NOMO-1 treated with dmso at 0.1 percent for 144 hours (cell line): ENCODE results near the gene SLC16A4.
A peak's percentile ranks its signal among the peaks of the same experiment; 100 is the strongest.

Source experiments
- DNase-seq: peaks from one replicate; lab custom pipeline; 2025; ENCODE audit not compliant: unreplicated experiment; lab: John Stamatoyannopoulos, UW

Gene SLC16A4

DNA sequence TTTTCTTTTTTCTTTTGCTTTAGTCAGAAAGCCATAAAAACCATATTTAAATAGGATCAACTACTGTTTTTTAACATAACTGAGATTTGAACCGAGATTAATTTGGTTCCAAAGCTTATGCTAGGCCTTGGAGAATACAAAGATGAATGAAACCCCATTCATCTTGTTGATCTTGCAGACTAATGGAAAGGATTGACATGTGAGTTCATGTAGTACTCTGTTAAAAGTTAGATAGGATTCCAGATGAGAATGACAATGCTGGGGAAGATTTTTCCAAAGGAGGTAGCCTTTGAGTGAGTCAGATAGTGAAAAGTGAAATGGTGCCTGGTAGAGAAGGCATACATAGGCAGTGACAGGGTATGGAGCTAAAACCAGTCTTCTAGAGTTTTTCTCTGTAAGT lies 29.0 kb downstream of the SLC16A4 start:
- no peak for DNase-seq

DNA sequence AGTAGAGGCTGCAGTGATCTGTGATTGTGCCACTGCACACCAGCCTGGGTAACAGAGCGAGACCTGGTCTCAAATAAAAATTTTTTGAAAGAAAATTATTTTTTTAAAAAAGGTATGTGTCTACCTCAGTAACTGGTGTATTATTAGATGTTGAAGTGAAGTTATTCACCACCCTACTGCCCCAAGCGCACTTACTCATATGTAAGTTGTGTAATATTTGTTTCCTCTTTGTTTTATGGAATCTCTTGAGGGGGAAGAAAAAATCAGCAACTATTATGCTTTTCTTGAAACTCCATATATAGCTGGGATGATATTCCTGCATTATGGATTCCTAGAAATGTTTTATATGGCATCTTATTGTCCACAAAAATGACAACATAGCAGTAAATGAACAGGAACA lies 30.4 kb downstream of the SLC16A4 start:
- DNase-seq: peak; percentile 5

DNA sequence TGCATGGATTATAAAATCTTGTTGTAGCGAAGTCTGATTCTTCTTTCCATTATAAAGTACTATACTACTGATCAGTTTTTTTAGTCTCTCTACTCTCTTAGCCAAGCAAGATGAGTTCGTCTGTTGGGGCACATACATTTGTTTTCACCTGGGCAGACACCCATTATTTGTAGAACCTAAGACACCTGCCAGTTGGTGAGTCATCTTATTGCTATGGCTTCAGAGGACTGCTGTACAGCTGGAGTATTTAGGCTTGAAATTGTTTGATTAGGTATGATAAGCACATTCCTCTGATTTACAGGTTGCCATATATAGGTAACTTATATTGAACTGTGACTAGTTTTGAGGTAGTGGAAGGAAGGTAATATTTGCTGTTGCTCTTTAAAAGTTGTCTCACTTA lies 34.4 kb downstream of the SLC16A4 start:
- DNase-seq: no peak

DNA sequence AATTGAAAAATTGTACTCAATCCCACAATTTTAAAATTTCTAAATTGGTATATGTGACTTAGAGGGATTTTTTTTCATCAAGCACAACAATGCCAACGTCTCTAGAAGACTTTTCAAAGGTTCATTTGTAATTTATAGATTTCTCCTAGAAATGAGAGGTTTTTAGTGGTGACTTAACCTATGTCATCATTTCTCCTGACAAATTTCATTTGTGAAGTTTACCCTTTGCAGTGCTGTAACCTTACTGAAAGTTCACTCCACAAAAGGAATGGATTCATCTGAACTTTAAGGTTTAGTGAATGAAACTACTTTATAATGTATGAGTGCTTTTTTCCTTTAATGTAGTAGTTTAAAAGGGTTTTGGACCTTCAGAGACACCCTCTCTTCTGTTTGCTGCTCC lies 35.5 kb downstream of the SLC16A4 start:
- no peak for DNase-seq

DNA sequence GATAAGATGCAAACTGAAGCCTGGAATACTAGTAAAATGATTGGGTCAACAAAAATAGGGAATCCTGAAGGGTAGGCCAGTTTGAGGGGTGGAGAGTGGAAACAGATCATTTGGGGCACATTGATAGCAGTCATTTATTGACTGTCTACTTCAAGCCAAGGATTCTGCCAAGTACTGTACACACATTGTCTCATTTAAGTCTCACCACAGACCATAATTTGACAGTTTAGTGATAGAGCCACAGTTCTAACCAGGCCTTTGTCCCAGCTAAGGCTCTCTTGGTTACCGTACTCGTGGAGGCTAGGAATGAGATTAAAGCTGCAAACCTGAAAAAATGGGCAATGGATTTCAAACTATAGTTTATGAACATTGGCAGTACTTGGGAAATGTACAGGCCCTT lies 40.5 kb downstream of the SLC16A4 start:
- DNase-seq: no peak

DNA sequence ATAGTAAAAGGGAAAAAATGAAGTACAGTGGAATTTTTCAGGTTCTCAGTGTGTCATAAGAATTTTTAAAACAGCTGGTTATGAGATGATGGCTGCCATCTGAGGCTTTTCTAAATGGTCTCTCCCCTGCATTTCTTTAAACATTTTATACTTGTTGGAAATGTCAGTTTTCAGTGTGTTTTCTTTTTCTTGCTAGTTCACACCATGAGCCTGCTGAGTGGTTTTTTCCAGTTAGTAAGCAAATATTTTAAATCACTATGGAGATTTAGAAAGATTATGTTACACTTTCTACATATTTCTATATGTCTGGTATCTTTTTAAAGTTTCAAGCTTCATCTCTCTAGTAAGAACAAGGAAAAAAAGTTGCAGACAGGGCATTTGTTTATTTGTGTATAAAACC lies 42.1 kb downstream of the SLC16A4 start:
- no peak for DNase-seq

DNA sequence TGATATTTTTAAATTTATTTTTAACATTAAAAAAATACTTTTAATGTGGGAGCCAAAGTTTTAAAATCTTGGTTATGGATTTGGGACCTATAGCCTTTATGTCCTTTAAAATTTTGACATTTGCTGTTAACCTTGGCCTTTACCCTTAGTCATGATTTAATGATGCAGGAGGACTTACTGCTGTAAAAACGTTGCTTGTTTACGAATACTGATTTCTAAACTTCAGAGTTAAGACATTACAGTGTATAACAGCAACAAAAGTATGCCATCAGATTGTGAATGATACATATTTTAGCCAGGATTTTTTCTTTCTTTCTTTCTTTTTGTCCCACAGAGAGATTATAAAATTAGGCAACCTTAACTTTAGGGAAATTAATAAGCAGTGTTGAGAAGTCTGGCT lies 42.8 kb downstream of the SLC16A4 start:
- no peak for DNase-seq

DNA sequence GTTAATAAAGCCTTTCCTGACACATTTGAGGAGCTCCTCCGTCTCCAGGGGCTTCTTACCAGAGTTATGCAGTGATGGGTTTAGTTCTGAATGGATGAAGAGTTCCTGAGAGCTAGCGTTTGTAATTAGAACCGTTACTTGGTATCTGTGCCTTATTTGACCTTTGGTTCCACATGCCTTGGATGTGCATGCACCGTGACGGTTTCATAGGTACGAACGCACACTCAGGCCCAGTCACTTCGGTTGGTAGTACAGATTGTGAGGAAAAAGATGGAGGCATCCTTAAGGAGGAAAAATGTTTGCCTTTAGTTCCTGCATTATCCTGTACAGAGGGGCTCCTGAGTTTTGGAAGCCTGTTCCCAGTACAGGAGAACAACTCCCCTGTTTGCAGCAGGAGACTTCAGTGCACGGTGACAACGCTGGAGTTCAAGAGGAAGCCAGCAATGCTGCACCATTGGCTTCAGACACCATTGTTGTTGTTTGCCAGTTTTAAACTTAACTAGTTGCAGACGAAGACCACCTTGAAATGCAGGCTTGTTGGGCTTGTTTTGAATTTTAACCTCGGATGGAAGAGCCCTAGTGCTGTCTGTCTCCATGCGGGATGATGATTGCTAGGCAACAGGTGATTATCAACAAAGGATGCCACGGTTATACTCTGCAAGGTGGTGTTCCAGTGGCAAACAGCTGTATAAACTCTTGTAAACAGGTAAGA lies 43.5 kb downstream of the SLC16A4 start:
- DNase-seq: no peak

DNA sequence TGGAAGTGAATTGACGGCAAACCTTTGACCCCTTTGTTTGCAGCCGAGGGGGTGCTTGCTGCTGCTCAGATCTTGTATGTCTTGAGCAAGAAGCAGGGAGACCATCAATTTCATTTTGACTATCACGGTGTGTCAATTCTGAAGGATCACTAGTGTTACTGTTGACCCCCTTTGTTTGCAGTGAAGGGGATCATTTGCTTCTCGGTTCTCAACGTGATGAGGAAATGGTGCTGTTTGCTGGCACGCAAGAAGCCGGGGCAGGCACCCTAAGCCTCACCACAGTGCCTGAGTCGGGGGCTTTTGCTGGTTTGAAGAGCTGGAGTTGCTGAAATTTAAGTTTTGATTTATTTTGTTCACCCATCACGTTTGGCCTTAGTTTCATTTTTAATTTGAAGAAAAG lies 44.1 kb downstream of the SLC16A4 start:
- no peak for DNase-seq

DNA sequence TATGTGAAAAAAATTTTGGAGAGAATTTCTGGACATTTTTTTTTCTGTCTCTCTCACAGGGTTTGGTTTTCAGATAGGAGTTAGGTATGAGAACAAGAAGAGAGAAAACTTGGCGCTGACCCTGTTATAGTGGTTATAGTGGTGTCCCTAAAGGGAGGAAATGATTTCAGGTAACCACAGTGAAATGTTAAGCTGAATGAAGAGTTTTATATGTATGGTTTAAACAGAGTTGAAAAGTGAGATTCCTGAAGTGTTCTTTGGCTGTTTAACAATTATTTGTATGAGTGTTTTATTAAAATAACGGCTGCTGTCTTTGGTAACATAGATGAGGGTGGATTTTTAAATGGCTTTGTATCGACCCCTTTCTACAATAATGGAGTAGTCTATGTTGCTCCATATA lies 45.3 kb downstream of the SLC16A4 start:
- no peak for DNase-seq

DNA sequence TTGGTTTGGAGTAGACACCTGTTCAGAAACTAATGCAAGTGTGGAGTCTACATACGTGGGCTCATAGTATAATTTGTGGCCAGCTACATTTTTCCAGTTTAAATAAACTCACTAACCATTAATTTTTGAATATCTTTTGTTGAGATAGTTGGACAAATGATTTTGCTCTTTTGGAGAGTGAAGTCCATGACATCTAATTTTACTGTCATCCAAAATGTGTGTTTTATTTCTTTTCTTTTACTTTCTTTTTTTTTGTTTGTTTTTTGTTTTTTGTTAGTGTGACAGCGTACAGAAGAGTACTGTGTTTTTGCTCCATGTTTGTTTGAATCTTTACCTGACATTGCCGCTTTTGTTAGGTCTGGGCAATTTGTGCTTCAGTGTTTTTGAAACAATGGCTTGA lies 46.7 kb downstream of the SLC16A4 start:
- no peak for DNase-seq

DNA sequence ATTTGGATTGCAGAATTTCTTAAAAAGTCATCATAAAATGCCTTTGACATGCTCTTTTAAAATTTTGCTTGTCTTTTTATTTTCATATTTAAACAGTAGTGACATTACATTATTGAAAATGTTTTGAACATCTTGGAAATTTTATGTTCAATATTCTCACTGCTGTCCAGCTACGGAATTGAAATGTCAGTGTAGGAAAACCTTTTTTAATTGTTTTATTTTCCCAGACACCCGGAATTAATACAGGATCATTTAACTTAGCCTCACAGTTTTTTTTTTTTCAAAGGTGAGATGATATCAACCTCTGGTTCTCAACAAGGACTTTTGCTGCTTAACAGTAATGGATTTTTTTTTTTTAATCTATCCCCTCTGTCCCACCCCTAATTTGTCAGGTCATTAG lies 47.6 kb downstream of the SLC16A4 start:
- no peak for DNase-seq

DNA sequence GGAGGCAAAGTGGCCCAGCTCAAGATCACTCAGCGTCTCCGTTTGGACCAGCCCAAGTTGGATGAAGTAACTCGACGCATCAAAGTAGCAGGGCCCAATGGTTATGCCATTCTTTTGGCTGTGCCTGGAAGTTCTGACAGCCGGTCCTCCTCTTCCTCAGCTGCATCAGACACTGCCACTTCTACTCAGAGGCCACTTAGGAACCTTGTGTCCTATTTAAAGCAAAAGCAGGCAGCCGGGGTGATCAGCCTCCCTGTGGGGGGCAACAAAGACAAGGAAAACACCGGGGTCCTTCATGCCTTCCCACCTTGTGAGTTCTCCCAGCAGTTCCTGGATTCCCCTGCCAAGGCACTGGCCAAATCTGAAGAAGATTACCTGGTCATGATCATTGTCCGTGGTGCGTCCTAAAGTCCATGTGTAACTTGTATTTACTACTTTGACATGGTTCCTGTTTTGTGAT lies 48.9 kb downstream of the SLC16A4 start:
- DNase-seq: no peak

DNA sequence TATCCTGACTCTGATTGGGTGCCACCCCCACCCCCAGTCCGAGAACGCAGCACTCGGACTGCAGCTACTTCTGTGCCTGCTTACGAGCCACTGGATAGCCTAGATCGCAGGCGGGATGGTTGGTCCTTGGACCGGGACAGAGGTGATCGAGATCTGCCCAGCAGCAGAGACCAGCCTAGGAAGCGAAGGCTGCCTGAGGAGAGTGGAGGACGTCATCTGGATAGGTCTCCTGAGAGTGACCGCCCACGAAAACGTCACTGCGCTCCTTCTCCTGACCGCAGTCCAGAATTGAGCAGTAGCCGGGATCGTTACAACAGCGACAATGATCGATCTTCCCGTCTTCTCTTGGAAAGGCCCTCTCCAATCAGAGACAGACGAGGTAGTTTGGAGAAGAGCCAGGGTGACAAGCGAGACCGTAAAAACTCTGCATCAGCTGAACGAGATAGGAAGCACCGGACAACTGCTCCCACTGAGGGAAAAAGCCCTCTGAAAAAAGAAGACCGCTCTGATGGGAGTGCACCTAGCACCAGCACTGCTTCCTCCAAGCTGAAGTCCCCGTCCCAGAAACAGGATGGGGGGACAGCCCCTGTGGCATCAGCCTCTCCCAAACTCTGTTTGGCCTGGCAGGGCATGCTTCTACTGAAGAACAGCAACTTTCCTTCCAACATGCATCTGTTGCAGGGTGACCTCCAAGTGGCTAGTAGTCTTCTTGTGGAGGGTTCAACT lies 49.5 kb downstream of the SLC16A4 start:
- no peak for DNase-seq

DNA sequence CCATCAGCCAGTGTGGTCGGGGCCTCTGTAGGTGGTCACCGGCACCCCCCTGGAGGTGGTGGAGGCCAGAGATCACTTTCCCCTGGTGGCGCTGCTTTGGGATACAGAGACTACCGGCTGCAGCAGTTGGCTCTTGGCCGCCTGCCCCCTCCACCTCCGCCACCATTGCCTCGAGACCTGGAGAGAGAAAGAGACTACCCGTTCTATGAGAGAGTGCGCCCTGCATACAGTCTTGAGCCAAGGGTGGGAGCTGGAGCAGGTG lies 50.7 kb downstream of the SLC16A4 start:
- no peak for DNase-seq

DNA sequence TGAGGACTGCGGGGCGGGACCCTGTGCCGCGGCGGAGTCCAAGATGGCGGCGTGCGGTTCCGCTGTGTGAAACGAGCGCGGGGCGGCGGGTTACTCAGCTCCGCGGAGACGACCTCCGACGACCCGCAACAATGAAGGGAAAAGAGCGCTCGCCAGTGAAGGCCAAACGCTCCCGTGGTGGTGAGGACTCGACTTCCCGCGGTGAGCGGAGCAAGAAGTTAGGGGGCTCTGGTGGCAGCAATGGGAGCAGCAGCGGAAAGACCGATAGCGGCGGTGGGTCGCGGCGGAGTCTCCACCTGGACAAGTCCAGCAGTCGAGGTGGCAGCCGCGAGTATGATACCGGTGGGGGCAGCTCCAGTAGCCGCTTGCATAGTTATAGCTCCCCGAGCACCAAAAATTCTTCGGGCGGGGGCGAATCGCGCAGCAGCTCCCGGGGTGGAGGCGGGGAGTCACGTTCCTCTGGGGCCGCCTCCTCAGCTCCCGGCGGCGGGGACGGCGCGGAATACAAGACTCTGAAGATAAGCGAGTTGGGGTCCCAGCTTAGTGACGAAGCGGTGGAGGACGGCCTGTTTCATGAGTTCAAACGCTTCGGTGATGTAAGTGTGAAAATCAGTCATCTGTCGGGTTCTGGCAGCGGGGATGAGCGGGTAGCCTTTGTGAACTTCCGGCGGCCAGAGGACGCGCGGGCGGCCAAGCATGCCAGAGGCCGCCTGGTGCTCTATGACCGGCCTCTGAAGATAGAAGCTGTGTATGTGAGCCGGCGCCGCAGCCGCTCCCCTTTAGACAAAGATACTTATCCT lies 51.2 kb downstream of the SLC16A4 start:
- DNase-seq: no peak

DNA sequence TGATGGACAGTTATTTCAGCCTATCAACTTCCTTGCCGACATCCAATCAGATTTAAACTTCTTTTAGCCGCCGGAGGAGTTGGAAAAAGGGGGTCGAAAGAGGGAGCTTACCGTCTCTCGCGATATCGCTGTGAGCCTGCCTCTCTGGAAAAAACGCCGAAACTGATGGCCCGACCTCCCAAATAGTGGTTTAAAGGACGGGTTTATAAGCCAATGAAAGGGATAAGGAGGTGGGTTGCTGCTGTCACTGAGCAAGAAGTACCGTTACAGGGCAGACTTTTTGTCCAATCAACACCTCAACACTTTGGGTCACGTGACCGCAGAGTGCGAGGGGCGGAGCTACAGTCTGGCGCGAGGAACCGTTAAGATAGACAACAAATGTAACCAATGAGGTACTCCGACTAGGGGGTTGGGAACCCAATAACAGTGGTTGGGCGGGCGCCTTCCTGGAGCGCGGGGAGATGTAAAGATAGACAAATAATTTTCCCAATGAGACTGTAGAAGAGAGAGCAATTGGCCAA lies 51.9 kb downstream of the SLC16A4 start, which contains the start of gene RBM15:
RBM15 (plus strand) TSS at position 492 of the 521 bp plus-strand sequence; CDS start at position 521, 29 bp downstream.
- DNase-seq: peak; percentile 99

DNA sequence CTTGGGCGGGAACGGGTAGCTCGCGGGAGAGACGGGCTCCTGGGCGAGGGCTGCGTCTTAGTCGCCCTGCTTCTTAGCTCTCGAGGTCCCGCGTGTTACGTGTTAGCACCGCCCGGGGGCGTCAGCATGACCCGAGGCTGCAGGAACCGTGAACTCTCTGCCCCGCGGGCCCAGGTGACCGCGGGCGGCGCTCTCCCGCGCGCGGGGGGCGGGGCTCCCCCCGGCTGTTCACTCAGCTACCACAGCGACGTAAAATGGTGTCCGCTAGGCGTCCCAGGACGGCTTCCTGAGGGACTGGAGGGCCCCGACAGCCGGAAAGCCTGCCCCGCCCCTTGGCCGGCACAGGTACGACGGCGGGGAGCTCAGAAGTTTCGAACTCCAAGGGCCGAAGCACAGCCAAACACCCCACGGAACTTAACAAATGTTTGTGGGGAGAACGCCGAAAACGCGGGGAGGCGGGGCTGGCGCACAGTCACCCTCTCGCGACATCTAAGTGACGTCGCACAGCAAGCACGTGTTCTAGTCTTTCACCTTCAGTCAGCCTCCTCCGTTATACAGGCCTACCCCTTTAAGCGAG lies 52.4 kb downstream of the SLC16A4 start:
- DNase-seq: peak; percentile 94

DNA sequence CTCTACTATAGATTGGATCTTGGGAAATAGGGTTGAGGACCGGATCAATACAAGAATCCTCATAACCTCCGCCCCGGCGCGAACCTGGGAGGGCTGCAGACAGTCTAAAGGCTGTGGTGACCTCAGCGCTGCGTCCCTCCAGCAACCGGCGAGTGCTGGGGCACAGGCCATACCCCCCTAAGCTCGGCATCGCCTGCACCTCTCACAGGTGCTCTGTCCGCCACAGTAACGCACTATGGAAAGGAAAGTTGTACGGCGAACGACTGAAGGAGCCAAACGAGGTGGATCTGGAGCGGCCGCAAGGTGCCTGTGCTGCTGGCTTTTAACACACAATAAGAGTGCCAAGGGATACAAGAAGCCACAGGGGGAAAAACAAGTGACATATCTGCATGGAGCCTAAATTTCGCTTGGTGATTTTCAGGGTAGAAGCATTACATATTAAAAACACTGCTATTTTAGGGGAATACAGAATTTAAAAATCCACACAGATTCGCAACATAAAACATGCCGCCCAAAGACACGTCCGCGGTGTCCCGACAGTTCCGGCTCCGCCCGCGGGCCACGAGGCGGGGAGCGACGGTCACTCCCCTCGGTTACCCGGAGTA lies 53.0 kb downstream of the SLC16A4 start:
- DNase-seq: peak; percentile 15

DNA sequence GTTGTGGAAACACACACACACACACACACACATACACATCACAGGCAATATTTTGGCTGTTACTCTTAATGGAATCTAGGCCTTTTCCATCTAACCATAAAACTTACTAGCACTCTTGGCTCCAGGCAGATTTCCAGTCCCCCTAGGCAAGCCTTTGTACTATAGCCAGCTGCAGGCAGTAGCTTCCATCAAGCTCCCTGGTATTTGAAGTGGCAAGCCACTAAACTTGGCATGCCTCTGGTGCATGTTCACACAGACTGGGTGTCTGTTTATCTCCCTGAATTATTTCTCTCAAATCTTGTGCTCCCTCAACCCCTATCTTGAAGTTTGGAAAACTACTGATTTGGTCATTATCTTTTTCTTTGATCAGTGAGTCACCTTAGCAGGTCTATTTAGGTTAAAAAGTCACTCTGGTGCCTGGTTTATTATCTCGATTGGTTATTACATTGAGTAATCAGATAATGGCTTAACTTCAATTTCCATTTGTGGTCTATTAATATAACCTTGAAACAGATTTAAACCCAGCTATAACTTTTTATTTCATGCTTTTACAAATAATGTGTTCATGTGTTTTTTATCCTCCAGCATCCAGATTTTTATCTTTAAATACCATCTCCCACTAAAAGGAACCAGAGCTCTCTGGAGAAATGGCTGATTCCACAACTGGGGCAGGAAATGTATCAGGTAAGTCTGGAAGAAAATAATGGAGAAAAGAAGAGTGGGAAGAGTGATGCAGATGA lies 54.4 kb downstream of the SLC16A4 start:
- no peak for DNase-seq
